Spleen (tissue), 7 donors: Measurements from ENCODE around the gene PTGES2.

Experiments used
- POLR2A ChIP-seq, 3 donors: fragments of 450-650 bp; IDR thresholded peaks; one replicate each; pipeline ENCODE4 v1.5.1; 2017; ENCODE audit warnings: antibody characterized with exemption in 3 of 3, mild to moderate bottlenecking in 1 of 3
- TF ChIP-seq, protein P1 (sequence below), 11 experiments: fragments of 200-600 bp in 7 of 11; fragments of 450-650 bp in 4 of 11; sonication (generic) in 4 of 11; IDR thresholded peaks in 8 of 11; conservative IDR thresholded peaks in 3 of 11; 1 replicate in 7 of 11; 2 replicates in 4 of 11; pipeline versions ENCODE4 v1.4.0 to v1.8.0; 2016 to 2021; ENCODE audit warnings: antibody characterized with exemption in 11 of 11, inconsistent platforms in 4 of 11, mild to moderate bottlenecking in 1 of 11
- donor health status: DM: no; HTN: no; CAD: no; lungs with moderate emphysema.
- donor health status: DM: no; HTN: no; CAD: no.
- donor health status: DM: no; HTN: no; CAD: no.

DNA sequence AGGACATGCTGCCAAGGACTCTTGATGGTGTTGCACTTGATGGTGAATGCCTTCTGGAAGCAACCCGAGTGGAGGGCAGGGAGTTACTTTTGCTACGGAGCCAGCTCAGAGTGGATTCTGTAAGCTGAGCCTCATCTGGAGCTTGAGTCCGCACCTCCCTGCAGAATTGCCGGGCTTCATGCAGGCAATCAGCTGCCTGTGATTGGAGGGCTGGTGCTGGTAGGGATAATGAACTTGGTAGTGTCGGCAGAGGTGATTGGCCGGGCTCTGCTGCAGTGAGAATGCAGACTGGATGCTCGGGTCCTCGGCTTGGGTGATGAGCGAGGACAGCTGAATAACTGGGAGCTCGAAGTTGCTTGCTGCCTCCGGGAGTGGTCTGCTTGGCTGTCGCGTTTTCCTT is 36.4 kb downstream of the PTGES2 start:
- TF ChIP-seq, protein P1, sequence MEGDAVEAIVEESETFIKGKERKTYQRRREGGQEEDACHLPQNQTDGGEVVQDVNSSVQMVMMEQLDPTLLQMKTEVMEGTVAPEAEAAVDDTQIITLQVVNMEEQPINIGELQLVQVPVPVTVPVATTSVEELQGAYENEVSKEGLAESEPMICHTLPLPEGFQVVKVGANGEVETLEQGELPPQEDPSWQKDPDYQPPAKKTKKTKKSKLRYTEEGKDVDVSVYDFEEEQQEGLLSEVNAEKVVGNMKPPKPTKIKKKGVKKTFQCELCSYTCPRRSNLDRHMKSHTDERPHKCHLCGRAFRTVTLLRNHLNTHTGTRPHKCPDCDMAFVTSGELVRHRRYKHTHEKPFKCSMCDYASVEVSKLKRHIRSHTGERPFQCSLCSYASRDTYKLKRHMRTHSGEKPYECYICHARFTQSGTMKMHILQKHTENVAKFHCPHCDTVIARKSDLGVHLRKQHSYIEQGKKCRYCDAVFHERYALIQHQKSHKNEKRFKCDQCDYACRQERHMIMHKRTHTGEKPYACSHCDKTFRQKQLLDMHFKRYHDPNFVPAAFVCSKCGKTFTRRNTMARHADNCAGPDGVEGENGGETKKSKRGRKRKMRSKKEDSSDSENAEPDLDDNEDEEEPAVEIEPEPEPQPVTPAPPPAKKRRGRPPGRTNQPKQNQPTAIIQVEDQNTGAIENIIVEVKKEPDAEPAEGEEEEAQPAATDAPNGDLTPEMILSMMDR (IDR thresholded peaks at IDR 0.05 in 8 of 11, conservative IDR thresholded peaks at IDR 0.05 in 3 of 11) = no peak
- TF ChIP-seq POLR2A (IDR thresholded peaks at IDR 0.05) = no peak
